GM19438 (cell line): ENCODE measurements around the gene TOP2A.

Source experiments
- ATAC-seq: cut with Tn5 transposase; IDR thresholded peaks from one replicate; pipeline ENCODE4 v1.9.1; 2021; ENCODE audit warnings: low read depth; ENCODE audit not compliant: unreplicated experiment

The TOP2A gene

GRCh38 chr17:40452921-40453378, 35.3 kb upstream of the TOP2A start:
- no peak for ATAC-seq

- no peak for ATAC-seq
These were observed 34.6 kb upstream of the TOP2A start for GRCh38 chr17:40452216-40452787.

- no peak for ATAC-seq
These were observed 33.7 kb upstream of the TOP2A start for GRCh38 chr17:40451420-40451819.

- ATAC-seq: no peak
These were observed 32.5 kb upstream of the TOP2A start for GRCh38 chr17:40450175-40450574.

- no peak for ATAC-seq
These were observed 31.1 kb upstream of the TOP2A start for GRCh38 chr17:40448639-40449261.

- ATAC-seq: no peak
These were observed 30.5 kb upstream of the TOP2A start for GRCh38 chr17:40448213-40448638.

GRCh38 chr17:40447806-40448205, 30.1 kb upstream of the TOP2A start:
- ATAC-seq: no peak

GRCh38 chr17:40447148-40447644, 29.5 kb upstream of the TOP2A start:
- no peak for ATAC-seq

- ATAC-seq: no peak
These were observed 28.2 kb upstream of the TOP2A start for GRCh38 chr17:40445751-40446468.

GRCh38 chr17:40443988-40444899, 26.5 kb upstream of the TOP2A start:
- ATAC-seq: no peak

GRCh38 chr17:40443196-40443987, 25.7 kb upstream of the TOP2A start, which contains the start of gene IGFBP4:
Gene IGFBP4, plus strand, starts transcription at chr17:40443450. Its CDS starts 286 bp downstream, at chr17:40443736.
- ATAC-seq: no peak

GRCh38 chr17:40442392-40443195, 24.9 kb upstream of the TOP2A start:
- ATAC-seq: no peak

- ATAC-seq: no peak
These were observed 22.5 kb upstream of the TOP2A start for GRCh38 chr17:40440166-40440565.

GRCh38 chr17:40437095-40437732, 19.5 kb upstream of the TOP2A start:
- no peak for ATAC-seq

- no peak for ATAC-seq
These were observed 18.9 kb upstream of the TOP2A start for GRCh38 chr17:40436636-40437035.

- no peak for ATAC-seq
These were observed 16.1 kb upstream of the TOP2A start for GRCh38 chr17:40433551-40434415.

GRCh38 chr17:40432864-40433528, 15.3 kb upstream of the TOP2A start:
- ATAC-seq: no peak
